ENCODE results near the gene CIBAR2.

- TF ChIP-seq CTCF (conservative IDR thresholded peaks at IDR 0.05; ENCODE audit: low read length) = no peak
- no peak for TF ChIP-seq EZH2phosphoT487 (IDR thresholded peaks at IDR 0.05; ENCODE audit: borderline replicate concordance, low read depth, low read length)
Measured at GRCh38 chr16:85138073-85138824, 26.0 kb upstream of the CIBAR2 start.

All from OCI-LY7 (cell line).